HEK293 (cell line): Measurements from ENCODE around the gene AKAP9.
A peak's percentile ranks its signal among the peaks of the same experiment; 100 is the strongest.

Experiments used
- CTCF ChIA-PET: fragments of 350-600 bp; formaldehyde crosslinking; extraction: SDS; loops from one replicate; lab custom pipeline; 2021; ENCODE audit warnings: antibody characterized with exemption; lab: Yijun Ruan, JAX
- POLR2A ChIA-PET: fragments of 300-600 bp; formaldehyde crosslinking; extraction: SDS; loops from one replicate; lab custom pipeline; 2020; ENCODE audit warnings: antibody characterized with exemption, inconsistent platforms; lab: Yijun Ruan, JAX
- H3K27ac ChIP-seq: fragments of 200-500 bp; sonication (Bioruptor generic); 2 replicates; pipeline ENCODE4 v1.5.1; 2014; ENCODE audit warnings: low read depth, low read length, control low read depth, inconsistent platforms; ENCODE audit errors: extremely low read depth
- H3K36me3 ChIP-seq, 2 experiments: fragments of 200-500 bp in 1 of 2; sonication (Bioruptor generic) in 1 of 2; 1 replicate in 1 of 2; 2 replicates in 1 of 2; pipeline ENCODE4 v1.5.1; 2014 to 2017; ENCODE audit warnings: inconsistent platforms in 2 of 2, low read length in 2 of 2; ENCODE audit not compliant: control insufficient read depth in 2 of 2, insufficient read depth in 1 of 2
- H3K4me1 ChIP-seq: fragments of 200-500 bp; sonication (Bioruptor generic); 2 replicates; pipeline ENCODE4 v1.5.1; 2014; ENCODE audit warnings: mild to moderate bottlenecking, low read length, inconsistent platforms; ENCODE audit not compliant: control insufficient read depth, insufficient read depth
- H3K4me3 ChIP-seq: 2 replicates; pipeline ENCODE4 v1.5.1; 2011; ENCODE audit warnings: low read depth, mild to moderate bottlenecking, control low read depth, low read length, moderate library complexity
- H3K9me3 ChIP-seq: fragments of 200-500 bp; sonication (Bioruptor generic); 2 replicates; pipeline ENCODE4 v1.5.1; 2014; ENCODE audit warnings: low read depth, low read length, inconsistent platforms; ENCODE audit not compliant: control insufficient read depth, insufficient read depth
- BCL11B ChIP-seq: fragments of 450-650 bp; formaldehyde crosslinking; IDR thresholded peaks from 2 replicates; pipeline ENCODE4 v1.5.1; 2016; ENCODE audit warnings: low read depth, missing biosample characterization, missing genetic modification characterization
- FEZF1 ChIP-seq: fragments of 450-650 bp; formaldehyde crosslinking; IDR thresholded peaks from 2 replicates; pipeline ENCODE4 v1.5.1; 2016; ENCODE audit warnings: missing biosample characterization, missing genetic modification characterization
- GLIS1 ChIP-seq: fragments of 450-650 bp; formaldehyde crosslinking; IDR thresholded peaks from 2 replicates; pipeline ENCODE4 v1.5.1; 2016; ENCODE audit warnings: missing biosample characterization, missing genetic modification characterization
- KLF8 ChIP-seq: fragments of 450-650 bp; formaldehyde crosslinking; IDR thresholded peaks from 2 replicates; pipeline ENCODE4 v1.5.1; 2016; ENCODE audit warnings: missing biosample characterization, missing genetic modification characterization
- SCRT1 ChIP-seq: fragments of 450-650 bp; formaldehyde crosslinking; IDR thresholded peaks from 2 replicates; pipeline ENCODE4 v1.5.1; 2016; ENCODE audit warnings: missing biosample characterization, missing genetic modification characterization, borderline replicate concordance
- SCRT2 ChIP-seq: fragments of 450-650 bp; formaldehyde crosslinking; IDR thresholded peaks from 2 replicates; pipeline ENCODE4 v1.5.1; 2016; ENCODE audit warnings: missing biosample characterization, missing genetic modification characterization
- SP2 ChIP-seq: fragments of 450-650 bp; formaldehyde crosslinking; IDR thresholded peaks from 2 replicates; pipeline ENCODE4 v1.5.1; 2016; ENCODE audit warnings: missing biosample characterization, missing genetic modification characterization
- YY1 ChIP-seq: fragments of 450-650 bp; formaldehyde crosslinking; IDR thresholded peaks from 2 replicates; pipeline ENCODE4 v1.5.1; 2018; ENCODE audit warnings: missing biosample characterization, missing genetic modification characterization
- ZFP3 ChIP-seq: fragments of 450-650 bp; formaldehyde crosslinking; IDR thresholded peaks from 2 replicates; pipeline ENCODE4 v1.5.1; 2016; ENCODE audit warnings: low read depth, missing biosample characterization, missing genetic modification characterization
- ZNF10 ChIP-seq: fragments of 450-650 bp; formaldehyde crosslinking; IDR thresholded peaks from 2 replicates; pipeline ENCODE4 v1.5.1; 2017; ENCODE audit warnings: missing biosample characterization, missing genetic modification characterization
- ZNF114 ChIP-seq: fragments of 450-650 bp; formaldehyde crosslinking; IDR thresholded peaks from 2 replicates; pipeline ENCODE4 v1.5.0; 2017; ENCODE audit warnings: missing biosample characterization, missing genetic modification characterization
- ZNF184 ChIP-seq: fragments of 450-650 bp; IDR thresholded peaks from 2 replicates; pipeline ENCODE4 v1.5.1; 2018; ENCODE audit warnings: missing biosample characterization, mild to moderate bottlenecking, missing genetic modification characterization
- ZNF2 ChIP-seq: fragments of 450-650 bp; formaldehyde crosslinking; IDR thresholded peaks from 2 replicates; pipeline ENCODE4 v1.5.1; 2016; ENCODE audit warnings: missing biosample characterization, missing genetic modification characterization
- ZNF214 ChIP-seq: fragments of 450-650 bp; formaldehyde crosslinking; IDR thresholded peaks from 2 replicates; pipeline ENCODE4 v1.5.1; 2017; ENCODE audit warnings: missing biosample characterization, mild to moderate bottlenecking, missing genetic modification characterization, borderline replicate concordance
- ZNF248 ChIP-seq: fragments of 450-650 bp; formaldehyde crosslinking; IDR thresholded peaks from 2 replicates; pipeline ENCODE4 v1.5.1; 2017; ENCODE audit warnings: missing biosample characterization, missing genetic modification characterization
- ZNF292 ChIP-seq: fragments of 450-650 bp; formaldehyde crosslinking; IDR thresholded peaks from 2 replicates; pipeline ENCODE4 v1.5.1; 2016; ENCODE audit warnings: low read depth, missing biosample characterization, missing genetic modification characterization, borderline replicate concordance
- ZNF335 ChIP-seq: fragments of 450-650 bp; formaldehyde crosslinking; conservative IDR thresholded peaks from 2 replicates; pipeline ENCODE4 v1.5.1; 2016; ENCODE audit warnings: missing biosample characterization, missing genetic modification characterization
- ZNF416 ChIP-seq: fragments of 450-650 bp; formaldehyde crosslinking; IDR thresholded peaks from 2 replicates; pipeline ENCODE4 v1.5.1; 2016; ENCODE audit warnings: missing biosample characterization, missing genetic modification characterization
- ZNF48 ChIP-seq: fragments of 450-650 bp; formaldehyde crosslinking; IDR thresholded peaks from 2 replicates; pipeline ENCODE4 v1.5.1; 2016; ENCODE audit warnings: missing biosample characterization, missing genetic modification characterization
- ZNF501 ChIP-seq: fragments of 450-650 bp; formaldehyde crosslinking; IDR thresholded peaks from 2 replicates; pipeline ENCODE4 v1.5.1; 2016; ENCODE audit warnings: missing biosample characterization, missing genetic modification characterization
- ZNF777 ChIP-seq: fragments of 450-650 bp; formaldehyde crosslinking; IDR thresholded peaks from 2 replicates; pipeline ENCODE4 v1.5.1; 2017; ENCODE audit warnings: missing biosample characterization, missing genetic modification characterization, borderline replicate concordance
- ZNF837 ChIP-seq: fragments of 450-650 bp; formaldehyde crosslinking; IDR thresholded peaks from 2 replicates; pipeline ENCODE4 v1.5.1; 2016; ENCODE audit warnings: missing biosample characterization, missing genetic modification characterization
- ZNF843 ChIP-seq: fragments of 450-650 bp; formaldehyde crosslinking; IDR thresholded peaks from 2 replicates; pipeline ENCODE4 v1.5.1; 2016; ENCODE audit warnings: missing biosample characterization, missing genetic modification characterization
- TF ChIP-seq, protein P1 (sequence below): fragments of 450-650 bp; formaldehyde crosslinking; IDR thresholded peaks from 2 replicates; pipeline ENCODE4 v1.5.1; 2016; ENCODE audit warnings: missing biosample characterization, missing genetic modification characterization
- TF ChIP-seq, protein P2 (sequence below): fragments of 450-650 bp; formaldehyde crosslinking; IDR thresholded peaks from 2 replicates; pipeline ENCODE4 v1.5.1; 2016; ENCODE audit warnings: missing biosample characterization, missing genetic modification characterization
- TF ChIP-seq, protein P3 (sequence below): fragments of 450-650 bp; formaldehyde crosslinking; IDR thresholded peaks from 2 replicates; pipeline ENCODE4 v1.5.1; 2017; ENCODE audit warnings: missing biosample characterization, missing genetic modification characterization
- TF ChIP-seq, protein P4 (sequence below): fragments of 450-650 bp; formaldehyde crosslinking; IDR thresholded peaks from 2 replicates; pipeline ENCODE4 v1.5.1; 2016; ENCODE audit warnings: missing biosample characterization, missing genetic modification characterization
- TF ChIP-seq, protein P5 (sequence below): fragments of 450-650 bp; formaldehyde crosslinking; IDR thresholded peaks from 2 replicates; pipeline ENCODE4 v1.5.1; 2016; ENCODE audit warnings: missing biosample characterization, missing genetic modification characterization

The AKAP9 gene

DNA sequence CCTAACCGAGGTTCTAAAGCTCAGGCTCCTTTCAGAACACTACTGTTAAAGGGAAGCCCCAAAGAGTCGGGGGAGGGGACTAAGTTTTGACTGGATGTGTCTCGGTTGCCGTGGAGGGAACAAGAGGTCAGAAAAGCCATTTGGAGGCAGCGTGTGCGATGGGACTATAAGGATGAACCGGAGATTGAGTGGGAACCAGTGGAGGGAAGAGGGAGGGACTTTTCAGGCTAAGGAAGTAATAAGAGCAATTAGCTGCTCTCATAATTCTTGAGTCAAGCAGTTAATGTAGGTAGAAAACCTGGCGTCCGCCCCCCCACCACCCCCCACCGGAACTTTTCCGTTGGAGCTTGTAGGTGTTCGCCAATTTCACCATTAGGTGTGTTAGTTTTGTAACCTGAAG, 491 bp upstream of the AKAP9 start:
- CTCF ChIA-PET, result interaction anchor here (1.1 to 4.3 kb wide), 3 partner anchors 60 to 156 kb away, joined by 3 to 30 read pairs (median 3); partner anchors contain the start of gene MTERF1
- peaks cover 4% of the 10 kb centered on the region; the same call in 1 of the 2 replicates for H3K4me1 ChIP-seq
- no peaks in the 10 kb centered on the region for H3K36me3 ChIP-seq
- H3K4me3 ChIP-seq, result peak overlapping the region; percentile 61
- TF ChIP-seq, protein P1, sequence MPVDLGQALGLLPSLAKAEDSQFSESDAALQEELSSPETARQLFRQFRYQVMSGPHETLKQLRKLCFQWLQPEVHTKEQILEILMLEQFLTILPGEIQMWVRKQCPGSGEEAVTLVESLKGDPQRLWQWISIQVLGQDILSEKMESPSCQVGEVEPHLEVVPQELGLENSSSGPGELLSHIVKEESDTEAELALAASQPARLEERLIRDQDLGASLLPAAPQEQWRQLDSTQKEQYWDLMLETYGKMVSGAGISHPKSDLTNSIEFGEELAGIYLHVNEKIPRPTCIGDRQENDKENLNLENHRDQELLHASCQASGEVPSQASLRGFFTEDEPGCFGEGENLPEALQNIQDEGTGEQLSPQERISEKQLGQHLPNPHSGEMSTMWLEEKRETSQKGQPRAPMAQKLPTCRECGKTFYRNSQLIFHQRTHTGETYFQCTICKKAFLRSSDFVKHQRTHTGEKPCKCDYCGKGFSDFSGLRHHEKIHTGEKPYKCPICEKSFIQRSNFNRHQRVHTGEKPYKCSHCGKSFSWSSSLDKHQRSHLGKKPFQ (tag by site-specific recombination), result peak; percentile 33; the same call in 1 of the 2 replicates
- TF ChIP-seq ZNF292 (no peak), ZNF335 (peak; percentile 58)
- H3K9me3 ChIP-seq, result no peaks in the 10 kb centered on the region
- POLR2A ChIA-PET, result interaction anchor here (0.6 to 3.0 kb wide), 8 partner anchors 9 to 507 kb away, joined by 3 to 10 read pairs (median 4); partner anchors contain the start of genes CYP51A1, GATAD1 and MTERF1
- peak overlapping the region; percentile 89 for H3K27ac ChIP-seq

DNA sequence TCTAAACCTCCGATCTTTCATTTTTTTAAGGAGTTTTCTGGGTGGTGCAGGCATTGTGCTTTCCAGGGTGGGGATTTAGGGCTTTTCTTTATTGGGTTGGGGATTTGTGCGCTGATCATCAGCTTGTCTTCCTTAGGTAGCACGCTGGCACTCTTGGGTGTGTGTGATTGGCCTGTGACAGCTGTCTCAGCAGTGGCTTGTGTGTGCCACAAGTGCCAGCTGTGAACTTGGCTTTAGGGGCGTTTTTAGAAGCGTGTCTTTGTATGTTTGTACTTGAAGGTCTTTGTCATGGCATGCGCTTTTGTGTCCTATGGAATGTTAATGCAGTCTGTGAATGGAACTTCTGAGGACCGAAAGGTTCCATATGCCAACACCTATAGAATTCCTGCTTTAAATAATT, 788 bp downstream of the AKAP9 start:
- POLR2A ChIA-PET, result interaction anchor here (1.1 to 3.0 kb wide), 5 partner anchors 8 to 61 kb away, joined by 3 to 10 read pairs (median 4); partner anchors contain the start of gene MTERF1
- CTCF ChIA-PET, result interaction anchor here (0.6 to 4.3 kb wide), 4 partner anchors 43 to 506 kb away, joined by 3 to 30 read pairs (median 4); partner anchors contain the start of genes GATAD1 and MTERF1
- Histone ChIP-seq H3K4me1 (peaks cover 7% of the 10 kb centered on the region; the same call in 1 of the 2 replicates), H3K9me3 (no peaks in the 10 kb centered on the region), H3K27ac (peak overlapping the region; percentile 89), H3K36me3 (no peaks in the 10 kb centered on the region), H3K4me3 (peak overlapping the region; percentile 61)
- TF ChIP-seq GLIS1 (tag by site-specific recombination), result no peak
- TF ChIP-seq ZNF292, result no peak
- TF ChIP-seq, protein P2, sequence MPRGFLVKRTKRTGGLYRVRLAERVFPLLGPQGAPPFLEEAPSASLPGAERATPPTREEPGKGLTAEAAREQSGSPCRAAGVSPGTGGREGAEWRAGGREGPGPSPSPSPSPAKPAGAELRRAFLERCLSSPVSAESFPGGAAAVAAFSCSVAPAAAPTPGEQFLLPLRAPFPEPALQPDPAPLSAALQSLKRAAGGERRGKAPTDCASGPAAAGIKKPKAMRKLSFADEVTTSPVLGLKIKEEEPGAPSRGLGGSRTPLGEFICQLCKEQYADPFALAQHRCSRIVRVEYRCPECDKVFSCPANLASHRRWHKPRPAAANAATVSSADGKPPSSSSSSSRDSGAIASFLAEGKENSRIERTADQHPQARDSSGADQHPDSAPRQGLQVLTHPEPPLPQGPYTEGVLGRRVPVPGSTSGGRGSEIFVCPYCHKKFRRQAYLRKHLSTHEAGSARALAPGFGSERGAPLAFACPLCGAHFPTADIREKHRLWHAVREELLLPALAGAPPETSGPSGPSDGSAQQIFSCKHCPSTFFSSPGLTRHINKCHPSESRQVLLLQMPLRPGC (tag by site-specific recombination), result 0 out of 2 replicates have a peak, but pooled peaks have one; percentile 54
- no peak for TF ChIP-seq ZNF843
- TF ChIP-seq, protein P1 (tag by site-specific recombination), result no peak
- no peak for TF ChIP-seq ZNF248 (tag by site-specific recombination)
- TF ChIP-seq KLF8 (tag by site-specific recombination), result no peak
- TF ChIP-seq ZNF2 (tag by site-specific recombination), result no peak
- TF ChIP-seq SP2, result no peak
- no peak for TF ChIP-seq ZNF777 (tag by site-specific recombination)
- TF ChIP-seq ZNF335, result peak; percentile 6; the same call in 1 of the 2 replicates
- no peak for TF ChIP-seq YY1 (tag by site-specific recombination)
- TF ChIP-seq, protein P3, sequence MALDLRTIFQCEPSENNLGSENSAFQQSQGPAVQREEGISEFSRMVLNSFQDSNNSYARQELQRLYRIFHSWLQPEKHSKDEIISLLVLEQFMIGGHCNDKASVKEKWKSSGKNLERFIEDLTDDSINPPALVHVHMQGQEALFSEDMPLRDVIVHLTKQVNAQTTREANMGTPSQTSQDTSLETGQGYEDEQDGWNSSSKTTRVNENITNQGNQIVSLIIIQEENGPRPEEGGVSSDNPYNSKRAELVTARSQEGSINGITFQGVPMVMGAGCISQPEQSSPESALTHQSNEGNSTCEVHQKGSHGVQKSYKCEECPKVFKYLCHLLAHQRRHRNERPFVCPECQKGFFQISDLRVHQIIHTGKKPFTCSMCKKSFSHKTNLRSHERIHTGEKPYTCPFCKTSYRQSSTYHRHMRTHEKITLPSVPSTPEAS, result no peak
- no peak for TF ChIP-seq ZFP3
- TF ChIP-seq ZNF184 (tag by site-specific recombination), result no peak
- no peak for TF ChIP-seq ZNF10 (tag by site-specific recombination)
- TF ChIP-seq ZNF416 (tag by site-specific recombination), result no peak
- TF ChIP-seq, protein P4, sequence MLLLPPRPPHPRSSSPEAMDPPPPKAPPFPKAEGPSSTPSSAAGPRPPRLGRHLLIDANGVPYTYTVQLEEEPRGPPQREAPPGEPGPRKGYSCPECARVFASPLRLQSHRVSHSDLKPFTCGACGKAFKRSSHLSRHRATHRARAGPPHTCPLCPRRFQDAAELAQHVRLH, result no peak
- no peak for TF ChIP-seq ZNF501
- peak; percentile 86 for TF ChIP-seq SCRT2 (tag by site-specific recombination)
- peak; percentile 18; the same call in 1 of the 2 replicates for TF ChIP-seq FEZF1 (tag by site-specific recombination)
- no peak for TF ChIP-seq ZNF114 (tag by site-specific recombination)
- TF ChIP-seq ZNF48 (tag by site-specific recombination), result no peak
- TF ChIP-seq, protein P5, sequence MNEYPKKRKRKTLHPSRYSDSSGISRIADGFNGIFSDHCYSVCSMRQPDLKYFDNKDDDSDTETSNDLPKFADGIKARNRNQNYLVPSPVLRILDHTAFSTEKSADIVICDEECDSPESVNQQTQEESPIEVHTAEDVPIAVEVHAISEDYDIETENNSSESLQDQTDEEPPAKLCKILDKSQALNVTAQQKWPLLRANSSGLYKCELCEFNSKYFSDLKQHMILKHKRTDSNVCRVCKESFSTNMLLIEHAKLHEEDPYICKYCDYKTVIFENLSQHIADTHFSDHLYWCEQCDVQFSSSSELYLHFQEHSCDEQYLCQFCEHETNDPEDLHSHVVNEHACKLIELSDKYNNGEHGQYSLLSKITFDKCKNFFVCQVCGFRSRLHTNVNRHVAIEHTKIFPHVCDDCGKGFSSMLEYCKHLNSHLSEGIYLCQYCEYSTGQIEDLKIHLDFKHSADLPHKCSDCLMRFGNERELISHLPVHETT, result no peak
- no peak for TF ChIP-seq ZNF837 (tag by site-specific recombination)
- TF ChIP-seq SCRT1 (tag by site-specific recombination), result peak; percentile 85; the same call in 1 of the 2 replicates
- no peak for TF ChIP-seq BCL11B
- TF ChIP-seq ZNF214 (tag by site-specific recombination), result no peak
